Neuron (in vitro differentiated cells): ENCODE data around the gene ELF1.

Experiments used
- H2AFZ ChIP-seq: one replicate; pipeline ENCODE4 v1.6.1; 2013; ENCODE audit warnings: low read depth, mild to moderate bottlenecking, inconsistent platforms, low read length, moderate library complexity
- H3K27me3 ChIP-seq: one replicate; pipeline ENCODE4 v1.6.1; 2013; ENCODE audit warnings: low read length; ENCODE audit not compliant: insufficient read depth
- H3K36me3 ChIP-seq: one replicate; pipeline ENCODE4 v1.6.1; 2013; ENCODE audit warnings: low read length; ENCODE audit not compliant: insufficient read depth
- H3K4me1 ChIP-seq: one replicate; pipeline ENCODE4 v1.6.1; 2013; ENCODE audit warnings: low read length; ENCODE audit not compliant: insufficient read depth
- H3K4me3 ChIP-seq: 2 replicates; pipeline ENCODE4 v1.5.1; 2013; ENCODE audit warnings: mild to moderate bottlenecking, low read length, moderate library complexity
- H3K9me3 ChIP-seq: one replicate; pipeline ENCODE4 v1.6.1; 2013; ENCODE audit warnings: low read length

Gene ELF1

DNA sequence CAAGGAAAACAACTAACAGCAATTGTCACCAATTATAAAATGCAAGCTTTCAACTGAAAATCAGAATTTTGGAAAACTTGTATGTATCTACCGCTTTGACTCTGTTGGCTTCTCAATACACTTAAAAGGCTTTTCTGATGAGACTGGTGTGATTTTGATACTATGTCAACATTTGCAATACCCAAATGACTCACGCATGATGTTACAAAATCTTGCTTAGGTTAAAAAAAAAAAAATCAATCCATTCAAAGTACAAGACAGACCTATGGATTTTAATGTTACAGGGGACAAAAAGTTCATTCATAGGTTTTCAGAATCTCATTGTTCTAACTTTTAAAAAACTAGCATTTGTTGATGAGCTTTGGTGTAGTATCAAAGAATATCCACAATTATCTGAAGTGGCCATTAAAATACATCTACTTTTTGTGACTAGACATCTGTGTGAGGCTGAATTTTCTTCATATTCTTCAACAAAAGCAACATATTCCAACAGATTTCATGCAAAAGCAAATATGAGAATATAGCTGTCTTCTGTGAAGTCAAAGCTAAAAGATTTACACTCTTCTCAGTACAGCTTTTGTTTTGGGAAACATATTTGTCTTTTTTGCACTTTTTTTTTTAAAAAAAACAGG lies 10.7 kb downstream of the ELF1 start:
- H3K27me3 ChIP-seq = no peaks in the 10 kb centered on the region
- H3K9me3 ChIP-seq = no peaks in the 10 kb centered on the region
- H3K4me3 ChIP-seq = no peak overlapping the region
- no peaks in the 10 kb centered on the region for H3K36me3 ChIP-seq
- no peak overlapping the region for H2AFZ ChIP-seq
- peaks cover 12% of the 10 kb centered on the region for H3K4me1 ChIP-seq

DNA sequence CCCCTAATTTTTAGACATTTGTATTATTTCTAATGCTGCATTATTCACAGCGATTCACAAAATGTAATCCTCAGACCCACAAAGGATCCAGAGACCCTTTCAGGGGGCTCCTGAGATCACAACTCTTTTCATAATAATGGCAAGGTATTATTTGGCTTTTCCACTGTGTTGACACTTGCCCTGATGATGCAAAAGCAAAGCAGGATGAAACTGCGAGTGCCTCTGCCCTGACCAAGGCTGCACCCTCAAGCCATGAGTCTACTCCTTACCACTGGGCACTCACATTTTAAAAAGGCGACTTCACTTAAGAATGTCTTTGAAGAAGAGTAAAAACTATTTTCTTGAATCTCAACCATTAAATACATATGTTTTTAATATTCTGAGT lies 11.4 kb downstream of the ELF1 start:
- H3K4me1 ChIP-seq = peaks cover 12% of the 10 kb centered on the region
- no peaks in the 10 kb centered on the region for H3K9me3 ChIP-seq
- no peak overlapping the region for H3K4me3 ChIP-seq
- no peaks in the 10 kb centered on the region for H3K36me3 ChIP-seq
- no peak overlapping the region for H2AFZ ChIP-seq
- no peaks in the 10 kb centered on the region for H3K27me3 ChIP-seq

DNA sequence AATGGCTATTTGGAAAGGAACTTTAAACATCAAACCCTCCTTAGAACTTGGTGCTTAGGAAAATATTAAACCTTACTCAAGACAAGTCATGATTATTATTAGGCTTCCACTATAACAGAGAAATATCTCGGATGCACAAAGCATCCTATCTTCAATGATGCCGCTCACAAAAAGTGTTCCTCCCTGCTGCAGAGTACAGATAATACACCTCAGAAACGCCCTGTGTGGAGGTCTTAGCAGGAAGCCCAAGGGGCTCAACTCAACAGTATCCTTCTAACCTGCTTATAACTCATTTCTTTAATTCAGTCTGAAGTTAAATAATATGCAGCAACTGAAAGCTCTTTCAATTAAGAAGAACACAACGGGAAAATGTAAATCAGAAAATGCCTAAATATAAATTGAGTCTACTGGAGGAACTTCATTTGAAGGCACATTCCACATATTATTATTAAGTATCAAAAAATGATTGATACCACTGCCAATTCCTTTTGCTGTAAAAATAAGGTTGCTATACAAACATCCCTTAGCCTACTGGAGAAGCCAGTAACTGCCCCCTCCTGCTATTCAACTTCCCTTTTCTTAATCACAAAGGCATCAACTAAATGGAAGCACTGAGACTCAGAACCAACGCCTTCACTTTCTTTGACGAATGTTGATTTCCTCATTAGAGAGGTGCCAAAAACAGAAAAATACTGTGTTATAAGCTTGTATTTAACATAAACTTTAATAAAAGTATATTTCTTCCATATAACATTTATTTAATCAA lies 12.0 kb downstream of the ELF1 start:
- Histone ChIP-seq H3K9me3 (no peaks in the 10 kb centered on the region), H3K36me3 (no peaks in the 10 kb centered on the region), H2AFZ (no peak overlapping the region), H3K27me3 (no peaks in the 10 kb centered on the region), H3K4me3 (no peak overlapping the region), H3K4me1 (peaks cover 12% of the 10 kb centered on the region)

DNA sequence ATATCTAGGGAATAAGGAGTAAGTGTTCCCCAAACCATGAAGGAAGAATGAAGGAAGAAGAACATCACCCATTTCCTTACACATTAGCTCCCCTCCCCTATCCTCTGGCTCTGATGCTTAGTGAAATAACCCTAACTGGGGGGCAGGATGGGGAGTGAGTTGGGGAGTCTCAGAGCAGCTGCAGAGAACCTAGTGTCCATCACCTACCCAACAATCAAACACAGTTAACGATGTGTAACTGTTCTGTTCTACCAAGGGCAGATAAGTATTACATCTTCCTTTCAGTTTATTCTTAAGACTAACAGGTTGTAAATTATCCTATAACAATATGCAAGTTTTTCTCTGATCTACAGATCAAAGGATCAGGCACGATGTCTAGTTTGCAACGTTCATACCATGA lies 12.8 kb downstream of the ELF1 start:
- H3K9me3 ChIP-seq = no peaks in the 10 kb centered on the region
- H3K4me3 ChIP-seq = no peak overlapping the region
- H3K27me3 ChIP-seq = no peaks in the 10 kb centered on the region
- H3K36me3 ChIP-seq = no peaks in the 10 kb centered on the region
- no peak overlapping the region for H2AFZ ChIP-seq
- H3K4me1 ChIP-seq = peaks cover 12% of the 10 kb centered on the region

DNA sequence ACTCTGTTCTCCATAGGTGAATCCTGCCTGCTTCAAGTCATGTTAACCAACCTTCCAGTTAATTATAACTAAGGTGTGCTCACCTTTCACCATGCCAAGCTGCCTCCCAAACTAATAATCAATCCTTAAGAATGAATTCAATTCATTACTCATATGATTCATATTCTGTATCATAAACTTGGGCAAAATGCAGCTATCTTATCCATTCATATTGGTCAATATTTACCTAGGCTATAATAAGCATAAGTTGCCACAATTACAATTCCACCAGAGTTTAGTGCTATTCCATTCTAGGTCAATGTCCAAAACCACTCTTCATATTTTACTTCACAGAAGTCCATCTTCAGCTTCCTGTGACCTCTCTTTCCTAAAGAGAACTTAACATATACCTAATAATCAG lies 13.4 kb downstream of the ELF1 start:
- H2AFZ ChIP-seq = no peak overlapping the region
- H3K36me3 ChIP-seq = no peaks in the 10 kb centered on the region
- no peaks in the 10 kb centered on the region for H3K9me3 ChIP-seq
- H3K4me1 ChIP-seq = peaks cover 12% of the 10 kb centered on the region
- no peaks in the 10 kb centered on the region for H3K27me3 ChIP-seq
- no peak overlapping the region for H3K4me3 ChIP-seq

DNA sequence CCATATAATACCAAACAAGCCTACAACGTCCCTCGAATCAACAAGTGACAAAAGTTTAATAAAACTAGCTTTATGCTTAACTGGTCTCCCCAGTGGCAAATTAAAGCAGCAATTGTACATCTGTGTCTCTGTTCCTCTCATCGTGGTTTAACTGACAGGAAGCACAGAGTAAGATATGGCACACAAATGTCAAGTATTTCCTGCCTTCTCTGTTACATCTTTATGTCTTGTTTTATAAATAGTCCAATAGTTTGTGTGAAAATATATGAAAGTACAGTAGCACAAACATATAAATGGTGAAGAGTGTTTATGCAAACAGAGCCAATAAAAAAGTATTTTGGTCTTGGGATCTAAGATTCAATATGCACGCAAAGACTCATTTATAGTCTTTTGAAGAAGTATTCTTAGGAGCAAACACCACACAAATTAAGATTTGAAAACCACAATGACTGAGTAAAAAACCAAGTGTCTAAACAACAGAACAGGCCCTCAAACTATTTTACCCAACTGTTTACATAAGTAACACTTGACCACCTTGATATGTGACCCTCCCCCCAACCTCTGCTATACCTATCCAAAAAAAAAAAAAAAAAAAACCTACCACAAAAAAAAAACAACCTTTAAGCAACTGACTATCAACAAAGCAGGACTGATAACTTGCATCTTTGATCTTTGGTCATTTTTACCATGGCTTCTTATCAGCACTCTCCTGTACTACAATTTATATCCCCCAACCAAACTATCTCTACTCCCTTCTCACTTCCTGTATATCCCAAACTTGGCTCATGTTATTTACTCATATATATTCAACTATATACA lies 14.0 kb downstream of the ELF1 start:
- no peak overlapping the region for H2AFZ ChIP-seq
- no peaks in the 10 kb centered on the region for H3K36me3 ChIP-seq
- no peaks in the 10 kb centered on the region for H3K27me3 ChIP-seq
- H3K4me3 ChIP-seq = no peak overlapping the region
- no peaks in the 10 kb centered on the region for H3K9me3 ChIP-seq
- H3K4me1 ChIP-seq = peaks cover 12% of the 10 kb centered on the region

DNA sequence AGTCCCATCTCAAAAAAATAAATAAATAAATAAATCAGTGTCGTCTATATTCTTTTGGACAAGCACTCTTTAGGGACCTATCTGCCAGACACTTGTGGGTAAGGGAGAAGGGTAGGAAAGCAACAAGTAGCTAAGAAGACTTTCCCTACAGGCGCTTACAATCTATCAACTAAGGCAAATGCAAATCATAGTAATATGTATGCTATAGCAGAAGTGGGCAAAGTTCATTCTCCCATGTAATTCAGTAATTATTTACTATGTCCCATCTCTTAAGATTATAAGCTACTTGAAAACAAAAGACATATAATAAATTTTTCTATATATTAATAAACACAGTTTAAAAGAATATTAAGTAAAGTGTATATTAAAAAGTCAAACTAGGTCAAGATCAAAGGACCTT lies 16.5 kb downstream of the ELF1 start:
- Histone ChIP-seq H3K36me3 (no peaks in the 10 kb centered on the region), H3K4me3 (no peak overlapping the region)

DNA sequence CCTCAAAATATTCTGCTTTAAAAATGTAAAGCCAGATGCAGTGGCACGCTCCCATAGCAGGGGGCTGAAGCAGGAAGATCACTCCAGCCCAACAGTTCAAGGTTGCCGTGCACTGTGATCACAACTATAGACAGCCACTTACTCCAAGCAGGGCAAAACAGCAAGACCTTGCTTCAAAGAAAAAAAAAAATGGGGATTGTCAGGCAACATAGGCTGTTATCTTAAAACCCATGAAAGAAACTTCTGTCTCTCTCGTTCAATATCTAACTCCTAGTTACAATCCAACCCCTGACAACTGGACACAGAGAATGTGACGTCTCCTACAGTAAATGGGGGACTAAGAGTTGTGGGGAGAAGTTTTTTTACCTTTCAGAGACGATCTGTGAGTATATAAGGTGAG lies 17.4 kb downstream of the ELF1 start:
- Histone ChIP-seq H3K4me3 (no peak overlapping the region), H3K9me3 (no peaks in the 10 kb centered on the region), H3K4me1 (no peaks in the 10 kb centered on the region), H3K36me3 (no peaks in the 10 kb centered on the region), H2AFZ (no peak overlapping the region), H3K27me3 (no peaks in the 10 kb centered on the region)

More for the DNA sequence above, 16.5 kb downstream of the ELF1 start:
- H2AFZ ChIP-seq = no peak overlapping the region
- no peaks in the 10 kb centered on the region for H3K9me3 ChIP-seq
- H3K4me1 ChIP-seq = peaks cover 8% of the 10 kb centered on the region
- no peaks in the 10 kb centered on the region for H3K27me3 ChIP-seq

DNA sequence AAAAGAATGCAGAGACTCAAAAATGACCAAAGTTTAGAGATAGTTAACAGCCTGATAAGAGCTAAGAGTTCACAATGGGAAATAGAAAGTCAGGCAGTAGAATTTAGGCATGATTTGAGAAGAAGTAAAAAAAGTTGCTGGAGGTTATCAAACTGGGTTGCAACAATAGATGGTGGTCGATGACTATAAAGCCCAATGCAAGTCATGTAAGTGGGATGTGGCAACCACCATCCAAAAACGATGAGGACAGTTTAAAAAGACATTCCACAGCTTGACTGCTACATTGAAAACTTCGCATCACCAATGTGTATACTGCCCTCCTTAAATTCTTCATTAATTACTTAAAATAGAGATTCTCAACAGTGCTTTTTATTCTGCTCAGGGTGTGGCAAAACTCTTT lies 19.7 kb downstream of the ELF1 start:
- Histone ChIP-seq H3K36me3 (no peaks in the 10 kb centered on the region), H2AFZ (no peak overlapping the region), H3K4me3 (no peak overlapping the region)

DNA sequence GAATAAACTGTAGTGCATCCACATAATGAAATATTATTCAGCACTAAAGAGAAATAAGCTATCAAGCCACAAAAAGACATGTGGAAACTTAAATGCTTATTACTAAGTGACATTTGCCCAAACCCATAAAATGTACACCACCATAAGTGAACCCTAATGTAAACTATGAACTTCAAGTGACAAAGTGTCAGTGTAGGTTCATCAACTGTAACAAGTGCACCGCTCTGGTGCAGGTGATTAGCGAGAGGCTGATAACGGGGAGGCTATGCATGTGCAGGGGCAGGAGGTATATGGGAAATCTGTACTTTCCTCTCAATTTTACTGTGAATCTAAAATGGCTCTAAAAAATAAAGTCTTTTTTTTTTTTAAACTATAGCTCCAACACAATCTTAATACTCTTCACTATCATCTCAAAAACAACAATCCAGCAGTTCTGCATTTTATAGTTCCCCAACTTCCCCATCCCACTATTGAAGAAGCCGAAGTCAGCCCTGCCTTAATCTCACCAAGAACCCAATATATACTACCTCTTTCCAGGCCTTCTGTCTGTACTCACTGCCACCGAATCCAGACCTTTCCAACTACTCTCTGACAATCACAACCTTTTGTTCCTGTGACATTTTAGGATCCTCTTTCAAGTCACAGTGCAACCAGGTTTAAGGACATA lies 22.6 kb downstream of the ELF1 start:
- no peak overlapping the region for H2AFZ ChIP-seq
- H3K4me3 ChIP-seq = no peak overlapping the region
- H3K9me3 ChIP-seq = no peaks in the 10 kb centered on the region
- H3K4me1 ChIP-seq = no peaks in the 10 kb centered on the region
- no peaks in the 10 kb centered on the region for H3K27me3 ChIP-seq
- no peaks in the 10 kb centered on the region for H3K36me3 ChIP-seq

More for the DNA sequence above, 19.7 kb downstream of the ELF1 start:
- Histone ChIP-seq H3K9me3 (no peaks in the 10 kb centered on the region), H3K4me1 (no peaks in the 10 kb centered on the region), H3K27me3 (no peaks in the 10 kb centered on the region)

DNA sequence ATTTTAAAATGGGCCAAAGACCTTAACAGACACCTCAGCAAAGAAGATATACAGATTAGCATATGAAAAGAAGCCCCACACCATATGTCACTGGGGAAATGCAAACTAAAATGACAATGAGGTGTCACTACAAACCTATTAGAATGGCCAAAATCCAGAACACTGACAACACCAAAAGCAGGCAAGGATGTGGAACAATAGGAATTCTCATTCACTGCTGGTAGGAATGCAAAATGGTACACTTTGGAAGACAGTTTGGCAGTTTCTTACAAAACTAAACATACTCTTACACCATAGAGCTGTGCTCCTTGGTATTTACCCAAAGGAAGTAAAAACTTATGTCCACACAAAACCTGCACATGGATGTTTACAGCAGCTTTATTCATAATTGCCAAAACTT lies 23.1 kb downstream of the ELF1 start:
- no peak overlapping the region for H3K4me3 ChIP-seq
- H3K27me3 ChIP-seq = no peaks in the 10 kb centered on the region
- no peak overlapping the region for H2AFZ ChIP-seq

DNA sequence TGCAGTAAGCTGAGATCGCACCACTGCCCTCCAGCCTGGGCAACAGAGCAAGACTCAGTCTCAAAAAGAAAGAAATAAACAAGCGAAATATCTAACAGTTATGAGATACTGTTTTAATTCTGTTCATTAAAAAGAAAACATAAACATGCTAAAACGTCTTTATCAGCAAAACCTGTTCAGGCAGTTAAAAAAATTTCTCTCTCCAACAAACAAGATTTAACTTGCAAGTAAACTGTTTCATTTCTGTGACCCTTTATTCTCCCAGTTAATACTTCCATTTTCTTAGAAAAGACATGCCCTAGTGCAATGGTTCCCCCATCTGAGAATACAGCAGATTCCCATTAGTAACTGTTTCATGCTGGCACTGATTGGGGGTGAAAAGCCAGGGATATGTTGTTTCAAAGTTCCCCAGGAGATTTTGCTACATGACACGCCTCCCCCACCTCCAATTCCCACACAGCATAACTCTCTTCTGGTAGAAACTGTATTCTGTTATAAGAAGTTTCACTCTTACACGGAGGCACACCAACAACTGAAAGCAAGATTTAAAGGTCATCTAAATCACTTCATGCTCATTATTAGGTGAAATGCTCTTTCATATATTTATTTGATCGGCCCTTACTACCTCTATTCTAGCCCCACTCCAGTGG lies 24.4 kb downstream of the ELF1 start:
- Histone ChIP-seq H3K4me1 (no peaks in the 10 kb centered on the region), H3K9me3 (no peaks in the 10 kb centered on the region), H2AFZ (no peak overlapping the region), H3K36me3 (no peaks in the 10 kb centered on the region), H3K27me3 (no peaks in the 10 kb centered on the region), H3K4me3 (no peak overlapping the region)

More for the DNA sequence above, 23.1 kb downstream of the ELF1 start:
- Histone ChIP-seq H3K9me3 (no peaks in the 10 kb centered on the region), H3K4me1 (no peaks in the 10 kb centered on the region), H3K36me3 (no peaks in the 10 kb centered on the region)
